Right lobe of liver (tissue), 4 donors: Measurements from ENCODE around the gene CDC7.

Experiments used
- CTCF ChIP-seq, 4 donors: fragments of 200-600 bp in 3 of 4; fragments of 450-650 bp in 1 of 4; IDR thresholded peaks; one replicate each; pipeline versions ENCODE4 v1.5.1 to v1.8.0; 2016 to 2022; ENCODE audit warnings: antibody characterized with exemption in 4 of 4, mild to moderate bottlenecking in 2 of 4
- POLR2A ChIP-seq: fragments of 450-650 bp; IDR thresholded peaks from one replicate; pipeline ENCODE4 v1.6.1; 2017; ENCODE audit warnings: antibody characterized with exemption, mild to moderate bottlenecking
- donor health status: DM: no; HTN: no; CAD: no.
- donor health status: DM: no; HTN: no; CAD: no.
- donor health status: DM: no; HTN: yes; CAD: no.

GRCh38 chr1:91487469-91487868 lies 13.2 kb upstream of the CDC7 start:
- TF ChIP-seq CTCF (IDR thresholded peaks at IDR 0.05) (no peak), POLR2A (no peak)
